Effector memory CD4-positive, alpha-beta T cell (primary cell): ENCODE results near the gene SPATA3.

ENCODE experiments used
- DNase-seq, 3 donors: peaks; one replicate each; pipeline ENCODE4 v3.0.0-alpha.2; 2020
- H3K27ac ChIP-seq: 2 replicates; pipeline ENCODE4 v1.7.0; 2013; ENCODE audit warnings: mild to moderate bottlenecking, low read length, moderate library complexity; ENCODE audit not compliant: insufficient read depth, poor library complexity, severe bottlenecking
- H3K27me3 ChIP-seq: replicated peaks from 2 replicates; pipeline ENCODE4 v1.7.0; 2013; ENCODE audit warnings: mild to moderate bottlenecking, low read length; ENCODE audit not compliant: insufficient read depth, control insufficient read depth, poor library complexity, severe bottlenecking
- H3K36me3 ChIP-seq: 2 replicates; pipeline ENCODE4 v1.7.0; 2013; ENCODE audit warnings: mild to moderate bottlenecking, low read length, moderate library complexity; ENCODE audit not compliant: control insufficient read depth, insufficient read depth
- H3K4me1 ChIP-seq: 2 replicates; pipeline ENCODE4 v1.7.0; 2013; ENCODE audit warnings: low read length, mild to moderate bottlenecking; ENCODE audit not compliant: control insufficient read depth, insufficient read depth, poor library complexity, severe bottlenecking
- H3K4me3 ChIP-seq: 2 replicates; pipeline ENCODE4 v1.7.0; 2013; ENCODE audit warnings: low read length, low read depth, mild to moderate bottlenecking; ENCODE audit not compliant: insufficient read depth, poor library complexity, severe bottlenecking
- H3K9me3 ChIP-seq: 2 replicates; pipeline ENCODE4 v1.7.0; 2013; ENCODE audit warnings: mild to moderate bottlenecking, low read length, moderate library complexity; ENCODE audit not compliant: control insufficient read depth
- total RNA-seq, 3 donors: gene quantifications; one replicate each; lab custom pipeline; 2026; lab: John Stamatoyannopoulos, UW

The SPATA3 gene
- 0 to 0.19 (median 0) reads per million in 3 donors for total RNA-seq

- no peak within 1 kb of the TSS for H3K27ac ChIP-seq
- no peaks in the 10 kb centered on the region for H3K27me3 ChIP-seq
- DNase-seq: no peak
- H3K9me3 ChIP-seq: no peaks in the 10 kb centered on the region
- H3K4me3 ChIP-seq: no peak within 1 kb of the TSS
- no peaks in the 10 kb centered on the region for H3K36me3 ChIP-seq
- H3K4me1 ChIP-seq: no peaks in the 10 kb centered on the region
Observed at GRCh38 chr2:230995821-230996220, at the start of gene SPATA3. TSS of gene SPATA3 (plus strand) at chr2:230996121. CDS start at chr2:230996234, 113 bp downstream.

DNA sequence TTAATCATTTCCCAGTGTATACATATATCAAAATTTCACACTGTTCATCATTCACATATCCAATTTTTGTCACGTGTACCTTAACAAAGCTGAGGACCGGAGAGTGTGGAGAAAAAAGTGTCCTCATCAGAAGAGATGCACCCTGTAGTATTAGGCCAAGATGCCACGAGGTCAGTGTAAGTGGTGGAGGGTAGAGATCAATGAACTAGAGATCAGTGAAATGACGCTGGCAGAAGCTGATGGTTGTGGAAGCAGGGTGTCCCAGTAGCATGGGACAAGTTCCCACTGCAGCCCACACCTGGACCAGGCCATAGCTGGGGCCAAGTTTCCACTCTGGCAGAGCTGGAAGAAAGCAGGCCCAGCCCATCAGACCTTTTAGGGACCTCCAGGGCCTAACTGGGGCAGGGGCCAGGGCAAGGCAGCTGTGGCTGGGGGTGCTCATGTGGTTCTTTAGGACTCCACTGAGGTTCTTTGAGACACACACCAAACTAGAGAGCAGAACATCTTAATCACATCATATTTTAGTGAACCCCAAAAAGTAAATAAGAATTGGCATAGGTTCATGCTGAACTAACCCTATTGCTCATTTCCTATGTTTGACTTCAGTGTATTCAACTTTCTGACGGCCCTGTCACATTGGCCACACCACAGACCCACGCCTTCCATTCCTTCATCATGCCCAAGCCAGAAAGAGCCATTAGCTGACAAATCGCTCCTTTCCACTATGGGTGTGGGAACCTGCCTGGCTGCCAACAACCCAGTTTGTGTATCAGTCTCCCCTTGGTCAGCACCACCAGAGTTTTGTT lies 49.3 kb upstream of the SPATA3 start:
- Histone ChIP-seq H3K36me3 (no peaks in the 10 kb centered on the region), H3K9me3 (no peaks in the 10 kb centered on the region), H3K27me3 (no peaks in the 10 kb centered on the region), H3K4me1 (no peaks in the 10 kb centered on the region), H3K4me3 (no peak overlapping the region), H3K27ac (no peak overlapping the region)
- no peak for DNase-seq

DNA sequence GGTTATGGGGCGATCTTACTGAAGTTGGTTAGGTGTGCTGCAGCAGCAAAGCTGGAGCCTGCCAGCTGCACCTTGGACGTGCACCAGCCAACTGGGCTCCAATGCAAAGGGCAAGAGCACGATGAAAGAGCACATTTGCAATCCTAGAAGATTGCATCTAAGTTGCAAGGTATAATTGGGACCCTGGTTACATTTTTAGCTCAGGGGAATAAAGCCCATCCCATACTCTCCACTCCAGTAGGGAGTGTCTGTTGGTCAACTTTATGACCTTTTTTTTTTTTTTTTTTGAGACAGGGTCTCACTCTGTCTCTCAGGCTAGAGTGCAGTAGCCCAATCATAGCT lies 48.7 kb upstream of the SPATA3 start:
- H3K9me3 ChIP-seq: no peaks in the 10 kb centered on the region
- no peak for DNase-seq
- no peaks in the 10 kb centered on the region for H3K36me3 ChIP-seq
- no peak overlapping the region for H3K4me3 ChIP-seq
- H3K27ac ChIP-seq: no peak overlapping the region
- no peaks in the 10 kb centered on the region for H3K27me3 ChIP-seq
- no peaks in the 10 kb centered on the region for H3K4me1 ChIP-seq

DNA sequence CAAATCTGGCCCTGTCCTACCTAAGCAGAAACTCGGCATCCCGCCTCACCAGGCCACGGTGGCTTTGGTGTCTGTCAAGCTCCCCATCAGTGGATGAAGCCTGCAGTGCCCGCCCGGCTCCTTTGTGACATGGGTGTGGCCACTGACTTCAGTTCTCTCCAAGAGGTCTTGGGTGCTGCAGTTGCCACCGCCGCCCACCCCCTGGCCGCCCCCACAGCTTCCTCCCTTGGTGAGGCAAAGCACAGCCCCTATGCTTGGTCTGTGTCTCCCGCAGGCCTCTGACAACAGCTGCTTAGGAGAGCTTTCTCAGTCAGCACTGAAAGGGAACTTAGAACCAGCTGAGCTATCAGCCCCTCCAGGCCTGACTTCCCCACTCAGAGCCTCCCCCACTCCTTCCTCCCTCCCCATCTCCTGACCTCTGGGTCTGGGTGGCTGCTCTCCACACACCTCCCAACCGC lies 48.0 kb upstream of the SPATA3 start:
- no peak for DNase-seq
- Histone ChIP-seq H3K27me3 (no peaks in the 10 kb centered on the region), H3K36me3 (no peaks in the 10 kb centered on the region)

GRCh38 chr2:230949966-230950873 lies 45.7 kb upstream of the SPATA3 start:
- Histone ChIP-seq H3K9me3 (no peaks in the 10 kb centered on the region), H3K27ac (no peak overlapping the region), H3K36me3 (no peaks in the 10 kb centered on the region), H3K27me3 (no peaks in the 10 kb centered on the region), H3K4me3 (no peak overlapping the region), H3K4me1 (no peaks in the 10 kb centered on the region)
- DNase-seq: no peak

More for the DNA sequence above, 48.0 kb upstream of the SPATA3 start:
- no peaks in the 10 kb centered on the region for H3K9me3 ChIP-seq
- H3K27ac ChIP-seq: no peak overlapping the region
- no peaks in the 10 kb centered on the region for H3K4me1 ChIP-seq
- no peak overlapping the region for H3K4me3 ChIP-seq

DNA sequence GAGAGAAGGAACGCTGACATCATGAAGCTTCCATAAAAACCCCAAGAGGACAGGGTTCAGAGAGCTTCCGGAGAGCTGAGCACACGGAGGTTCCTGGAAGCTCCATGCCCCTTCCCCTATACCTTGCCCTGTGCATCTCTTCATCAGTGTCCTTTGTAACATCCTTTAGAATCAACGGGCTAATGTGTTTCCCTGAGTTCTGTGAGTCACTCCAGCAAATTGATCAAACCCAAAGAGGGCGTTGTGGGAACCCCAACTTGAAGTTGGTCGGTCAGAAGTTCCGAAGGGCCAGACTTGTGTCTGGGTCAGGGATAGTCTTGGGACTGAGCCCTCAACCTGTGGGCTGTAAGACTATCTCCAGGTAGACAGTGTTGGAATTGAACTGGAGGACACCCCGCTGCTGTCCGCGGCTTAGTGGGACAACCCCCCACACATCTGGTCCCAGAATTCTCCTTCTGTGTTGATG lies 45.0 kb upstream of the SPATA3 start:
- H3K27me3 ChIP-seq: no peaks in the 10 kb centered on the region
- H3K4me1 ChIP-seq: no peaks in the 10 kb centered on the region

DNA sequence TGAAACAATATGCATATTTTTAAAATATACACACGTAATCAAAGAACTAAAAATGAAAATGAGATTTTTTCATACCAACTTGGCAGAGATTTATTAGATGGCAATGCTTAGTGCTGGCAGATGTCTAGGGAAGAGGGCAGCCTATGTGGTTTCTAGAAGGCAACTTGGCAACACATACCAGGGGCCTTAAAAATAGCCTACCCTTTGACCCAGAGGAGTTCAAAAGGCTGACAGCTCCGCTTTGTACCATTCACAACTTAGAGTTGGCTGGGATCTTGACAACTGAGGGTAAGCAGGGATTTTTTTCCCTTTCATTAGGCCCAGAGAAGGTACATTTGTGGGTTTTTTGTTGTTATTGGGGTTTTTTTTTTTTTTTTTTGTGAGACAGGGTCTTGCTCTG lies 44.5 kb upstream of the SPATA3 start:
- H3K4me3 ChIP-seq: no peak overlapping the region
- no peak overlapping the region for H3K27ac ChIP-seq
- H3K4me1 ChIP-seq: no peaks in the 10 kb centered on the region
- no peak for DNase-seq
- H3K36me3 ChIP-seq: no peaks in the 10 kb centered on the region
- H3K9me3 ChIP-seq: no peaks in the 10 kb centered on the region
- H3K27me3 ChIP-seq: no peaks in the 10 kb centered on the region

More for the DNA sequence above, 45.0 kb upstream of the SPATA3 start:
- no peaks in the 10 kb centered on the region for H3K9me3 ChIP-seq
- no peaks in the 10 kb centered on the region for H3K36me3 ChIP-seq
- no peak overlapping the region for H3K27ac ChIP-seq
- H3K4me3 ChIP-seq: no peak overlapping the region
- no peak for DNase-seq

DNA sequence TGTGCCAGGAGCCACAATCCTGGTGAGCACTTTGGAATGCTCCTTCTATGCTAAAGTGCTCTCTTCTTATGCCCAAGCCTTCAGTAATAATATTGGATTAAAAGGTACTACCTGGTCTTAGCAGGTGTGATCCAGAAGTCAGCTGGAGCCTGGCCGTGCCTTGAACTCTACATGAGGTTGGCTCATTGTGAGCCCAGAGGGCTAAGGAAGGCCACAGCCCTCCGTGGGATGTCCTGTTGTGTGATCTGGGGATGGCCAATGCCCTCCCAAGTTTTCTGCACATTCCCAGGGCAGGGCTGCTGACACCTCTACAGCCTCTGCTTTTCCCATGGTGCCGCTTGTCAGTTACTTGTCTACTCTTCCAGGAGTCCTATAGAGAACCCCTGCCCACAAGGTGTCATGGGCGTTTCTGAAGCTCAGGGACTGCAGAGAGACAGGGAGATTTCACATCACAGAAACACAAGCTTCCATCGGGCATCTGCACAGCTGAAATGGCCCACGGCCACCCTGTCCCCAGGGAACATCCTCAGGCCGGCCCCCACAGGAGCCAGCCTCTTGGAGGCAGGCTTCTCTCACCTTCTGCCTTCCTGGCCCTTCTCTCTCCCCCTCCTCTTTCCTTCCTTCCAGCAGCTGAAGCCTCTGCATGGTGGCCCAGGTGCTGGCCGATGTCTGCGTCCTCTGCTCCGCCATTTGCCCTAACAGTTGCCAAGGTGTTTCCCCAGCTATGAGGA lies 43.5 kb upstream of the SPATA3 start:
- peaks cover under 1% of the 10 kb centered on the region for H3K27me3 ChIP-seq
- no peaks in the 10 kb centered on the region for H3K9me3 ChIP-seq
- H3K27ac ChIP-seq: no peak overlapping the region
- no peaks in the 10 kb centered on the region for H3K36me3 ChIP-seq
- H3K4me3 ChIP-seq: no peak overlapping the region
- H3K4me1 ChIP-seq: peaks cover 7% of the 10 kb centered on the region
- no peak for DNase-seq

DNA sequence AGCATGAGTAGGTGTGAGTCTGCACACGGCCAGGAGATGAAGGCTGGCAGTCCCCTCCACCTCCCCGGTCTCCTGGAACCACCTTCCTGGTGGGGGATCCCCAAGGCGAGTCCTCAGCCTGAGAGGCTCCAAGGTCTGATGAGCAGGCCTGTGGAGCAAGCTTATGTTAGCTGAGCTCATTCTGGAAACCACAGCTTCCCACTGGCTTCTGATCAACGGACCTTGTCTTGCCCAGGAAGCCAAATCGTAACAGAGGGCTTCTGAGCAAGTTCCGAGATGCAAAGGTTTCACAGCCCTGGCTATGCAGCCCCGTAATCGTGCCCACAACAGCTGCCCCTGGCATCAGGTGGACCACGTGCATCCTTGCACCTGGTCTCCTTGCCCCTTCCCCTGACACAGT lies 42.1 kb upstream of the SPATA3 start:
- no peaks in the 10 kb centered on the region for H3K9me3 ChIP-seq
- H3K4me3 ChIP-seq: no peak overlapping the region
- no peak overlapping the region for H3K27ac ChIP-seq
- no peaks in the 10 kb centered on the region for H3K36me3 ChIP-seq
- peaks cover 9% of the 10 kb centered on the region for H3K4me1 ChIP-seq
- no peak for DNase-seq
- H3K27me3 ChIP-seq: peaks cover 14% of the 10 kb centered on the region
